ENCODE results near the gene CD2.
"Not testable (repeated sequence)": the region's sequence is repeated elsewhere in the genome, so short reads cannot be mapped to it uniquely, and the experiment has no call there.

Gene CD2

DNA sequence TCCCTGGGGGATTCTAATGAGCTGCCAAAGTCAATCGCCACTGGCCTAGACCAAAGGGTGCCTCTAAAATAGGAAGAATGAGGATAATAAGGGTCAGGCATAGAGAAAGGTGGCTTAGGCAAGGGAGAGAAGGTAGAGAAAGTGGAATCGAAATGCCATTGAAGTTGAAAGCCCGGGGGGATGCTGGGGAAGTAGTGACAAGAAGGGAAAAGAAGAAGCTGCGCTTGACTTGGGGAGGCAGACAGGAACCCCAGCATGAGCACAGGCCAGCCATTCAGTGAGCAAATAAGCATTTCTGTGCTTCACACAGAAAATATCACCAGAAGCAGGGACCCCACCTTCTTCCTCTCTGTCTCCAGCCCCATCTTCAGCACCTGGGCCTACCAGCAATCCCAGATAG lies 1.5 kb downstream of the CD2 start:
- in situ Hi-C loops (cut with MboI; ENCODE audit: low sequenced_read_pairs), result no loop called here

GRCh38 chr1:116756092-116756491 lies 1.9 kb downstream of the CD2 start:
- in situ Hi-C loops (cut with MboI; ENCODE audit: low sequenced_read_pairs), result not testable (repeated sequence)

DNA sequence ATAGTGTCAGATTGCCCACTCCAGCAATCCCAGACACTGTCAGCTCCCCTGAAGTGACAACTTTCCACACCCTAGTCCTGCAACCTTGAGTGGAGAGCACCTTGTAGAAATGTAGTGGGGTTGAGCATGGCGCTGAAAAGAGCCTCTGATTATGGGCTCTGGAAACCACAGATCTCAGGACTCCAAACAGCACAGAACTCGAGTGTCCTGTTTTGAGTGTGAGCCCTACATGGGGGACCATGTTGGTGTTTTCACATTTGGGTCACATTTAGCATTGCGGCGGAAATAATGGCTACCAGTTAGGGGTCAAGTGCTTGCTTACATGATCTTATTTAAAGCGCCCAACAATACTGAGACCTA lies 4.2 kb downstream of the CD2 start:
- in situ Hi-C loops (cut with MboI; ENCODE audit: low sequenced_read_pairs), result not testable (repeated sequence)

GRCh38 chr1:116759636-116760035 lies 5.4 kb downstream of the CD2 start:
- in situ Hi-C loops (cut with MboI; ENCODE audit: low sequenced_read_pairs), result no loop called here

- in situ Hi-C loops (cut with MboI; ENCODE audit: low sequenced_read_pairs), result no loop called here
Measured at GRCh38 chr1:116760487-116760886, 6.3 kb downstream of the CD2 start.

- in situ Hi-C loops (cut with MboI; ENCODE audit: low sequenced_read_pairs), result no loop called here
Measured at GRCh38 chr1:116760996-116761665, 6.9 kb downstream of the CD2 start.

DNA sequence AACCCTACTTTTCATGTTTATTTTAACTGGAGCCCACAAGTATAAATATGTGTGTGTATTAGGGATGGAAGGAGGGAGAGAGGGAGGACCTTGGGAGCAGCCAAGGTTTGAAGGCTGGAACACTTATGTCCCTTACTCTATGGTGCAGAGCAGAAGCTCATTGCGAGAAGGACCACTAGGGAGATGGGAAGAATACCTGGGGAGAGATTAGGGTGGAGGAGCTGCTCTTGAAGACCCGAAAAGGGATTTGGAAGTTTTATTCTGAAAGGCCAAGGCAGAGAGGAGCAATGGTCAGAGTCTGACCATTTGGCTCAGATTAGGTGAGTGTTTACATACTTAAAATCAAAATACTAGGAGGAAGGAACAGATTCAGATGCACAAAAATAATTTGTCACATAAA lies 8.1 kb downstream of the CD2 start:
- in situ Hi-C loops (cut with MboI; ENCODE audit: low sequenced_read_pairs), result no loop called here

- in situ Hi-C loops (cut with MboI; ENCODE audit: low sequenced_read_pairs), result no loop called here
Measured at GRCh38 chr1:116762781-116763115, 8.5 kb downstream of the CD2 start.

- in situ Hi-C loops (cut with MboI; ENCODE audit: low sequenced_read_pairs), result no loop called here
Measured at GRCh38 chr1:116763116-116763786, 9.0 kb downstream of the CD2 start.

DNA sequence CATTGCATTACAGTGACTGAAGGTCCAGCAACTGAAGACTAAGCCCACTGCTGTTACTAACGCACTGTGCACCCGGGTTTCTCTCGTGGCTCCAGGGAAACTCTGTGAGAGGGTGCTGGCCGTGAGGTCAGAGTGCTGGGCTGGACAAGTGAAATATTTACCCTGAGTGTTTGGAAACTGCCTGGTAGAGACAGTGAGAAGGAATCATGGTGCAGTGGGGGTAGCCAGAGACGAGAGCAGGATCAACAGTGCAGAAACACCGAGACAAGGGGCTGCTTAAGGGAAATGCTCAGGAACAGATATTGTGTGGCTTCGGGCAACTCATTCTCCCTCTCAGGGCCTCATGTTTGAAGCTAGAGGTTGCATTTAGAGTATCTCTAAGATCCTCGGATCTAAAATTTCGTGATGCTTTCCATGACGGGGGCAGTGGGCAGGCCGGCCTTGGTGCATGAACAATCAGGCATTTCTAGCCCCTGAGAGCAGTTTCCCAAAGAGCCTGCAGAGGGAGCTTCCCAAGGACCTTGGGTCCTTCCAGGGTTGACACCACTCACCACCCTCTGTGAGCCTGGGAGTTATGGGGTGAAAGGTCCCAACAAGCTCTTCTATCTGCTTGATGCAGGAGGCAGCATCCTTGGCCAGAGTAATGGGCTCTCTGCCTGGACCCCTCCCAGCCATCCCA lies 9.7 kb downstream of the CD2 start:
- in situ Hi-C loops (cut with MboI; ENCODE audit: low sequenced_read_pairs), result no loop called here

DNA sequence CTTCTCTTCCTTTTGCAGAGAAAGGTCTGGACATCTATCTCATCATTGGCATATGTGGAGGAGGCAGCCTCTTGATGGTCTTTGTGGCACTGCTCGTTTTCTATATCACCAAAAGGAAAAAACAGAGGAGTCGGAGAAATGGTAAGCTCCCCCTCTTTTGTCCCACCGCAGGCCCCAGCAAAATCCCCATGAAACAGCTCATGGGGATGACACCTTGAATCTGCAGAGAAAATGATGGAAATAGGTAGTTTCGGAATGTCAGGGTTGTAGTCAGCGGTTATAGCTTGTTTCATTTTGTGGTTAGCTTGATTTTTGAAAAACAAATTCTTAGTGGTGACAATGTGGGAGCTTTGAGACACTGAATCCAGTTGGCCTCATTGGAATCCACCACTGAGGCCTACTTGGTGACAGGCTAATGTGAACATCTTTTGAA lies 10.3 kb downstream of the CD2 start:
- in situ Hi-C loops (cut with MboI; ENCODE audit: low sequenced_read_pairs), result no loop called here

DNA sequence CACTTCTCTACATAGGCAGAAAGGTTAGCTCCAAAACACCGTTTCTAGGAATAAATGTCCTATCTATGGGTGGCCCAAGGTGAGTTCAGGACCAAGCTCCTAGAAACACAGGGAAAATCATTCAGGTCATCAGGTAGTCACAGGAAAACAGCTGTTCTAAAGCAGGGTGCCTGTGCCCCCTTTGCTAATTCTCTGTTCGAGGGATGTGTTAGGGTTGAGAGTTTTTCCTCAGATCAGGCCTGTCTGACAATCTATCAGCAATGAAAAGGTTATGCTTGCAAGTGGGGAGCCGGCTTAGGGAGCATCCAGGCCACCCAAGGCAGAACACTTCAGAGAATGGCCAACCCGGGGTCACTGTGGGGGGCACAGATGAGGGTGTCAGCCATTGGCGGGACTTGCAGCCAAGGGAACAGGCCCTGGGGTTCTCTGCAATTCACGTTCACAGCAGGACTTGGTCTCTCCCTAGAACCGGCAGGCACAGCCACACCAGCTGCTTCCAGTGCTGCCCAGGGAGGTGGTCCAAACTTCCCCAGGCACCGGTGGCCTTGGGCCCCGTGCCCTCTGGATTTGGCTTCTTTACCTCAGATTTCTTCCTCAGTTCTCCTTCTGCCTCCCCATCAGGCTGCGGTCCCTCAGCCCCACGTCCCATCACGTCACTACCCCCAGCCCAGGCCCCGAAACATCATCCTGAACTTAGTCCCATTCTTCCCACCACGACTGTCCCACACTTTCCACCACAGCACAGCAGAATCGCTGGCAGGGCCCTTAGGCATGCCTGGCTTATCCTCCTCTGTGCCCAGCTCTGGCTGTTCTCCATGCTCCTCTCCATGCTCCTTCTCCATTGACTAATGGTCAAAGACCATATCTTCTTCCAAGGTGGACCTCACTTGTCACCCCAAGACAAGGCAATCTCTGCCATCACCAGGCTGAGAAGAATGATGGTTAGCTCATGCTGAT lies 11.0 kb downstream of the CD2 start:
- in situ Hi-C loops (cut with MboI; ENCODE audit: low sequenced_read_pairs), result no loop called here

GRCh38 chr1:116765962-116766361 lies 11.7 kb downstream of the CD2 start:
- in situ Hi-C loops (cut with MboI; ENCODE audit: low sequenced_read_pairs), result no loop called here

DNA sequence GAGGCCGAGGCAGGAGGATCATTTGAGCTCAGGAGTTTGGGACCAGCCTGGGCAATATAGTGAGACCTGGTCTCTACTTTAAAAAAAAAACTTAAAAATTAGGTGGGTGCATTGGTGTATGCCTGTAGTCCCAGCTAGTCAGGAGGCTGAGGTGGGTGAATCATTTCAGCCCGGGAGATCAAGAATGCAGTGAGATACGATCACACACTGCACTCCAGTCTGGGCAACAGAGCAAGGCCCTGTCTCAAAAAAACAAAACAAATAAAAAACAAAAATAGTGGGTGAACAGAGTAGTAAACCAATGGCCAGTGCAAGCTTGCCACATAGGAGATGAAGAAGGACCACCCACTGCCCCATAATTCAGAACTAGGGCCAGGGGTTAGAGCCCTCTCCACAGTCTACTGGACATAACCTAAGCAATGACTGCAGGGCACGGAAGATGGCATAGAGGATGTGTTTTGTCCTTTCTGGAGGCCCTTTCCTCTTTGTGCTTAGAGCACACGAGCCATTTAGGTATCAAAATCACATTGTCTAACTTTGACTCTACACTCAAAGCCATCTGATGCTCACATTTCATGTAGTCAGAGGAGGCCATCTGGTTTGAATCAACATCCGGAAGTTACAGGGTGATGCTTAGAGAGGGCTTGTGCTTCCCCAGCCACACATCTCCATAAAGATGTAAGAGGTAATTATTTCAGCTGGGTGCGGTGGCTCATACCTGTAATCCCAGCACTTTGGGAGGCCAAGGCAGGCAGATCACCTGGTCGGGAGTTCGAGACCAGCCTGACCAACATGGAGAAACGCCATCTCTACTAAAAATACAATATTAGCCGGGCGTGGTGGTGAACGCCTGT lies 12.6 kb downstream of the CD2 start:
- in situ Hi-C loops (cut with MboI; ENCODE audit: low sequenced_read_pairs), result no loop called here

DNA sequence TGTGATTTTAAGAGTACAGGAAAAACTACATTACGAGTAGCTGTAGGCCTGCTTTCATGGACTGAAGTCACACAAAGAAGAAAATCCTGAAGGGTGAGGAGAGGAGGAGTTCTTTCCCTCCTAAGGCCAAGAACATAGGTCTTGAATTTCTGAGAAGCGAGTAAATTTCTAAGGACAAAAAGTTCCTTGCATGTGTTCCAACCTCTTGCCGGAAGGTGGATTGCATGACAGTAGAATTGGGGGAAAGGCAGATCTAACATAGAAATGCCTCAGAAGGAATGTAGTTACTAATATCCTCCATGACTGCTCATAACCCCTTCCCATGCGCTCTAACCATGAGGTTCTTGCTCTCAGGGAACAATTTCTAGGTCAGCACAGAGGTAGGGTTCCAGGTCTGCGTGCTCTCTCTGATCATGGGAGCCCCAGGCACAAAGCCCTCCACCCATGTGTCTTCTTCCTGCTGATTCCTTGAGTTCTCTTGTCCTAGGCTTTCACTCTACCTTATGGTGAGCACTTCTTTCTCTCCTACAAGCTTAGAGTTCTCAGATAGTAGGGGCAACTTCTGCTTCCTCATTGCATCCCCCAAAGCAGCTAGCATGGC lies 13.7 kb downstream of the CD2 start:
- in situ Hi-C loops (cut with MboI; ENCODE audit: low sequenced_read_pairs), result no loop called here

- in situ Hi-C loops (cut with MboI; ENCODE audit: low sequenced_read_pairs), result no loop called here
Measured at GRCh38 chr1:116768416-116769103, 14.3 kb downstream of the CD2 start.

- in situ Hi-C loops (cut with MboI; ENCODE audit: low sequenced_read_pairs), result no loop called here
Measured at GRCh38 chr1:116769104-116769452, 14.8 kb downstream of the CD2 start.

GRCh38 chr1:116769561-116769977 lies 15.3 kb downstream of the CD2 start:
- in situ Hi-C loops (cut with MboI; ENCODE audit: low sequenced_read_pairs), result no loop called here

GRCh38 chr1:116769994-116770393 lies 15.8 kb downstream of the CD2 start:
- in situ Hi-C loops (cut with MboI; ENCODE audit: low sequenced_read_pairs), result no loop called here
